Measurements from ENCODE around the gene IPO13. TPM values are rescaled to one million over a fixed set of nuclear protein-coding genes. Genes with fewer than 3 reads are reported as not detected.
A peak's percentile ranks its signal among the peaks of the same experiment; 100 is the strongest.

The IPO13 gene
- polyA plus RNA-seq, 4 donors, result 34.1 to 43.2 (median 38.5) TPM

DNA sequence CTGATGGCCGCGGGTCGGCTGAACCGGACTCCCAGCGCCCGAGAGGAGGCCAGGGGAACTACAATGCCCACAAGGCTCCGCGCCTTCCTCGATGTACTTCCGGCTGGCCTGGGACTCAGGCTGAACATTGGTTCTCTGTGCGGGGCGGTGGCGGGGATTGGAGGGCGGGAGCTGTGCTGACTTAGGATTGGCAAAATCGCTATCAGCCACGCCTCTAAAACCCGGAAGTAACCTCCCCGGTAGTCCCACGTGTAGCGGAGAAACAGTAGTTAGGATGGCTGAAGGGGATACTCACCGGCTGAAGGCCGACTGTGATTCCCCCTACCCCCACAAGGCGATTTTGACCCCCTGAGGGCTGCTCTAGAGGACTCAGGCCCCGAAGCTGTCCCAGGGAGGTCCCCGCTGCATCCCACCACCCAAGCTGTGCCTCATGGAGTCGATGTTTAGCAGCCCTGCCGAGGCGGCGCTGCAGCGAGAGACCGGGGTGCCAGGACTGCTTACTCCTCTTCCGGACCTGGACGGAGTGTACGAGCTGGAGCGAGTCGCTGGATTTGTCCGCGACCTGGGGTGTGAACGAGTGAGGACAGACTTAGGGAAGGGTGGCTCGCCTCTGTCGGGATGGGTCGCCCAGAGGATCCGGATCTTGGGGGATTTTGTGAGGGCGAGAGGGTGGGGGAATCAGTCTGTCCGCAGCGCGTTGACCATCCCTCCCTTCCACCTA lies 23.2 kb downstream of the IPO13 start, which contains the start of gene DPH2:
Gene DPH2, plus strand, starts transcription at position 265 of the 721 bp plus-strand sequence. Its CDS starts 166 bp downstream, at position 431.
- peak; percentile 86 to 93 (median 91) for DNase-seq (ENCODE audit: low read depth in 4 of 4, low spot score in 3 of 4)

DNA sequence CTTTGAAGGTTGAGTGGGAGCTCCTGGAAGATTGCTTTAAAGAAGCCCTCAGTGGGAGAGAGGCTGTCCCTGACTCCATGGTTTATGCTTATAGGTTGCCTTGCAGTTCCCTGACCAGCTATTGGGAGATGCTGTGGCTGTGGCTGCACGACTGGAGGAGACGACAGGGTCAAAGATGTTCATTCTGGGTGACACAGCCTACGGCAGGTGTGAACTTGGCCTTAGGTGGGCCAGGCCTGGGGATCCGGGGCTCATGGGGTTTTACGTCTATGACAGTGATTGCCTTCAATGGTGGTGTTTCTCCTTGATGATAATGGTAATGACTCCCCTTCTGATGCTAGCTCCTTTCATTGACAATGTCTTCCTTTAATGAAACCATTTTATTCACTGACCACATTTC lies 23.8 kb downstream of the IPO13 start:
- no peak for DNase-seq (ENCODE audit: low read depth in 4 of 4, low spot score in 3 of 4)

DNA sequence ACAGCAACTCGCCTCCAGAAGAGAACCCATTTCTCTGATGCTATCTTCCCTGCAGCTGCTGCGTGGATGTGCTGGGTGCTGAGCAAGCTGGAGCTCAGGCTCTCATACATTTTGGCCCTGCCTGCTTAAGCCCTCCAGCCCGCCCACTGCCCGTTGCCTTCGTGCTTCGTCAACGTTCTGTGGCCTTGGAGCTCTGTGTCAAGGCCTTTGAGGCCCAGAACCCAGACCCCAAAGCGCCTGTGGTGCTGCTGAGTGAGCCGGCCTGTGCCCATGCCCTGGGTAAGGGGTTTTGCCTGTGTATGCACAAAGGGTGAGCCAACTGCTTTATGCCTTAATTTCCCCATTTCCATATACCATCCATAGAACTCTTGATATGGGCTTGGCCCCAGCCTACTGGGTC lies 24.2 kb downstream of the IPO13 start:
- DNase-seq (ENCODE audit: low read depth in 4 of 4, low spot score in 3 of 4), result no peak

DNA sequence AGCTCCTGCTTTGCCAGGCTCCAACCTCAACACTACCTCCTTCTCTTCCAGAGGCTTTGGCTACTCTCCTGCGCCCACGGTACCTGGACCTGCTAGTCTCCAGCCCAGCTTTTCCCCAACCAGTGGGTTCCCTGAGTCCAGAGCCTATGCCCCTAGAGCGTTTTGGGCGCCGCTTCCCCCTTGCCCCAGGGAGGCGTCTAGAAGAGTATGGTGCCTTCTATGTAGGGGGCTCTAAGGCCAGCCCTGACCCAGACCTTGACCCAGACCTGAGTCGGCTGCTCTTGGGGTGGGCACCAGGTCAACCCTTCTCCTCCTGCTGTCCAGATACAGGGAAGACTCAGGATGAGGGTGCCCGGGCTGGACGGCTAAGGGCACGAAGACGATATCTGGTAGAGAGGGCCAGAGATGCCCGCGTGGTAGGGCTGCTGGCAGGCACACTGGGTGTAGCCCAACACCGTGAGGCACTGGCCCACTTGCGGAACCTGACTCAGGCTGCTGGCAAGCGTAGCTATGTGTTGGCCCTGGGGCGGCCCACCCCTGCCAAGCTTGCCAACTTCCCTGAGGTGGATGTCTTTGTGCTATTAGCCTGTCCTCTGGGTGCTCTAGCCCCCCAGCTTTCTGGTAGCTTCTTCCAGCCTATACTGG lies 24.7 kb downstream of the IPO13 start:
- DNase-seq (ENCODE audit: low read depth in 4 of 4, low spot score in 3 of 4), result no peak

DNA sequence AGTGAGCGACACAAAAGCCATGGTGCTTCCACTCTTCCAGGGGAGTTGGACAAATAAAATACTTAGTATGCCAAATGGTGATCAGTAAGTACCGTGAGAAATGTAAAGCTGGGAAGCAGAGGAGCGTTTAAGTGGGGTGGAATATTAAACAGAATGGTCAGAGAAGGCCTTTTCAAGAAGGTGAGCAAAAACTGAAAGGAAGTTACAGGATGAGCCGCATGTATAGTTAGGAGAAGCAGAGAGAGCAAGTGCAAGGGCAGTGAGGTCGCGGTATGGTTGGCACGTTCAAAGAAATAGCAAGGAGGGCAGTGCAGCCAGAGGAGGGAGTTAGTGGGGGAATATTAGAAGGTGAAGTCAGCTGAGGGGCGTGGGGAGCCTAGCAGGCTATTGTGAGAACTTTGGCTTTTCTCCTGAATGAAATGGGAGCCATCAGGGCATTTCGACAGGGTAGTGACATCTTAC lies 27.3 kb downstream of the IPO13 start:
- DNase-seq (ENCODE audit: low read depth in 4 of 4, low spot score in 3 of 4), result no peak

DNA sequence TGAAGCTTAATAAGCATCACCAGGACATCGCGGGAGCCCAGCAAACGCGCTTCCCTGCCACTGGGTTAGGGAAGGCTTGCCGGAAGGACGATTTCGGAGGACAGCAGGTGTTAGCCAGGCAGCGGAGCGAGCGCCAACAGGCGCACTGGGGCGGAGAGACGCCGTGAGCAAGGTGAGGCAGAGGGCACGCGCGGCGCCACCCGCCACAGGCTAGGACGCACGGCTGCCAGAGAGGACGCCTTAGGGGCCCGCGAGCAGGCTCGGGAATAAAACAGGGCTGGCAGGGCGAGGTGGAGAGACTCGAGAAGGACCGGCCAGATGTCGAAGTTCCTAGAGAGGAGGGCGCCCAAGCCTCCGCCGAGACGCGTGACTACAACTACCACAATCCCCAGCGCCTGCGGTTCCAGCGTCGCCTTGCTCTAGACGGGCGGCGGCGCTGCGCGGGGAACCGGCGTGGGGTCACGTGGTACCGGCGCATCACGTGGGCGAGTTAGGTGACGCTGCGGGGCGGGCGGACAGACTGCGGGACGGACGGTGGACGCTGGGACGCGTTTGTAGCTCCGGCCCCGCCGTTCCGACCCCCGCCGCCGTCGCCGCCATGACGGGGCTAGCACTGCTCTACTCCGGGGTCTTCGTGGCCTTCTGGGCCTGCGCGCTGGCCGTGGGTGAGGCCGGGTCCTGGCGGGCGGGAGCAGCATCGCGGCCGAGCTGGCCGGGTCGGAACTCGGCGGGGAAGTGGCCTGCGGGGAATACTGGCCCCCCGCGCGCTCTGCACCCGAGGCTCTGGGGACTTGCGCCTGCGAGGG lies 27.9 kb downstream of the IPO13 start, which contains the start of gene ATP6V0B:
Gene ATP6V0B, plus strand, starts transcription at position 518 of the 806 bp plus-strand sequence. Its CDS starts 81 bp downstream, at position 599.
- DNase-seq (ENCODE audit: low read depth in 4 of 4, low spot score in 3 of 4), result peak; percentile 84 to 91 (median 86)

DNA sequence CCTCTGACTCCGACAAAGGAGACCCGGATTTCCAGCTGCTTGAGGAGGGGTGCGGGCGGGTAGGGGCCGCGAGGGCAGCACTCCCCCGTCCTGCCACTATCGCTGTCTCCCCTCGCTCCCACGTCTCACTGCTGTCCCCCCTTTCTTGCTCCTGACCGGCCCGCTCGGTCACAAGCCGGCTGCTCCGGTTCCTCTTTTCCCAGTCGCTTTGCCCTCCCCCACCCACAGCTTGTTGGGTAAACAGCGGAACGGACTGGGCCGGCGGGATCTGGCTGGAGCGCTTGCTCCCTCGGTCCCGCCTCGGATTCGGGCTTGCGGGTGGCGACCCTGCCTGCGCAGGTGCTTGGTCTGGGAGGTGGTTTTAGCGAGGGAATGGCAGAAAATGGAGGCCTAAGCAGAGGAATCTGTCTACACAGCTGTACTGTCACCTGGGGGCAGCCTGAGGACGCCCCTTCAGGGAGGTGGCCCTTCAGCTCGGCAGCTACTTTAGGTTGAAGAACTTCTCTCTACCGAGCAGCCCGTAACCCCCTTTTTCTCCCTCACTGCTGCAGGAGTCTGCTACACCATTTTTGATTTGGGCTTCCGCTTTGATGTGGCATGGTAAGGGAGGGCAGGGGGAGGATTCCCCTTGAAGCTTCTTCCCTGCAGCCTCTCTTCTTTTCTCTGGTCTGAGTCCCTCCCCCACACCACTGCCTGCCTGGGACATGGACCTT lies 28.7 kb downstream of the IPO13 start:
- DNase-seq (ENCODE audit: low read depth in 4 of 4, low spot score in 3 of 4), result no peak

DNA sequence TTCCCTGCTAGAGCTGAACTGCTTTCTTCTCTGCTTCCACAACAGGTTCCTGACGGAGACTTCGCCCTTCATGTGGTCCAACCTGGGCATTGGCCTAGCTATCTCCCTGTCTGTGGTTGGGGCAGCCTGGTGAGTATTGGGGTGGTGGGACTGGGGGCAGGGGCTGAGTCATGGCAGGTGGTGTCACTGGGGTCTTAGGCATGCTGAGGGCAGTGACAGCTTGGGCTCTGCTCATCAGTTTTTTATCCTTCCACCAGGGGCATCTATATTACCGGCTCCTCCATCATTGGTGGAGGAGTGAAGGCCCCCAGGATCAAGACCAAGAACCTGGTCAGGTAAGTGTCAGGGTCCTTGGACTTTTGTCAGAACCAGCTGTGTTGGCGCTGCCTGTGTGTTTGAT lies 29.3 kb downstream of the IPO13 start:
- DNase-seq (ENCODE audit: low read depth in 4 of 4, low spot score in 3 of 4), result no peak

DNA sequence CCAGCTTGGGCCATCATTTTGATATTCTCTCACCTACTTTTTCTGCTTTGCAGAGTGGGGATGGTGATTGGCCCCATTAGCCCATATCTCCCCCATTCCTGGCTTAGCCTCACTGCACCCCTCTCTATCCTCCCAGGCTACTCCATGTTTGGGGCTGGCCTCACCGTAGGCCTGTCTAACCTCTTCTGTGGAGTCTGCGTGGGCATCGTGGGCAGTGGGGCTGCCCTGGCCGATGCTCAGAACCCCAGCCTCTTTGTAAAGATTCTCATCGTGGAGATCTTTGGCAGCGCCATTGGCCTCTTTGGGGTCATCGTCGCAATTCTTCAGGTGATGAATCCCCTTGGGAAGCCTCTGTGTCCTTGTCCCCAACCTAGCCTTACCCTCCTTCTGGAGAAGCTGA lies 30.1 kb downstream of the IPO13 start:
- DNase-seq (ENCODE audit: low read depth in 4 of 4, low spot score in 3 of 4), result no peak

DNA sequence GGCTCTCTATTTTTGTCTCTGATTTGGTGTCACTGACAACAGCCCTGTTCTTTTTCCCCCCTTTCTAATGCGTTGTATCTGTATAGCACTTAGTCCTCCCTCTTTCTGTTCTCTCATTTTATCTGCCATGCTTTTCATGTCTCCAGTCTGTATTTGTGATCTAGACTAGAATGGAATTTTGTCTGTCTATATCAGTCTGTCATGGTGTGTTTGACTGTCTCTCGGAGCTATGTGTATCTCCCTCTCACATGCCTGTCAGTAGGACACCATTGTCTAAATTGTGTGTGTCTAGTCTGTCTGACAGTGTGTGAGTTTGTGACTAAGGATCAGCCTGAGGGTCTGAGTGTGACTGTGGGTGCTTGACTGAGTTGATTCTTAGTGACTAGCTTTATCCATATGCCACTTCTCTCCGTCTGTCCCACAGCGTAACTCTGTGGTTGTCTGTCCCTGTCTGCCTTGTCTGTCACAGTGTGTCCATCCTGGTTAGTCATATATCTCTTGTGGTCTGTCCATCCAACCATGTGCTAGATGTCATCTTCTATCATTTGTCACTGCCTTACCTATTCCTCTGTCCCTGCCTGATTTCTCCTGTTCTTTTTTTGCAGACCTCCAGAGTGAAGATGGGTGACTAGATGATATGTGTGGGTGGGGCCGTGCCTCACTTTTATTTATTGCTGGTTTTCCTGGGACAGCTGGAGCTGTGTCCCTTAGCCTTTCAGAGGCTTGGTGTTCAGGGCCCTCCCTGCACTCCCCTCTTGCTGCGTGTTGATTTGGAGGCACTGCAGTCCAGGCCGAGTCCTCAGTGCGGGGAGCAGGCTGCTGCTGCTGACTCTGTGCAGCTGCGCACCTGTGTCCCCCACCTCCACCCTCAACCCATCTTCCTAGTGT lies 30.9 kb downstream of the IPO13 start:
- DNase-seq (ENCODE audit: low read depth in 4 of 4, low spot score in 3 of 4), result no peak

DNA sequence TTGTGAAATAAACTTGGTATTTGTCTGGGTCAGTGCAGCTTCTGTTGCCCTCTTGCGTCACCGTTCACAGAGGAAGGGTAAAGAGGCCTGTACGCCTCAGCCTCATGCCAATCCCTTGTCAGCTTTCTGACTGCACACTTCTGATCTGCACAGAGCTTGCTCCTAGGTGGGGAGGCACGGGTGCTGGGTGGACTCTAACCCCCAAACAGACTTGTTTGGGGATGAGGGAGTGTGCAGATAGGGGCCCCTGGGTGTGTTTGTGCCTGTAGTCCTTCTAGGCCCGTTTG lies 31.5 kb downstream of the IPO13 start:
- no peak for DNase-seq (ENCODE audit: low read depth in 4 of 4, low spot score in 3 of 4)

DNA sequence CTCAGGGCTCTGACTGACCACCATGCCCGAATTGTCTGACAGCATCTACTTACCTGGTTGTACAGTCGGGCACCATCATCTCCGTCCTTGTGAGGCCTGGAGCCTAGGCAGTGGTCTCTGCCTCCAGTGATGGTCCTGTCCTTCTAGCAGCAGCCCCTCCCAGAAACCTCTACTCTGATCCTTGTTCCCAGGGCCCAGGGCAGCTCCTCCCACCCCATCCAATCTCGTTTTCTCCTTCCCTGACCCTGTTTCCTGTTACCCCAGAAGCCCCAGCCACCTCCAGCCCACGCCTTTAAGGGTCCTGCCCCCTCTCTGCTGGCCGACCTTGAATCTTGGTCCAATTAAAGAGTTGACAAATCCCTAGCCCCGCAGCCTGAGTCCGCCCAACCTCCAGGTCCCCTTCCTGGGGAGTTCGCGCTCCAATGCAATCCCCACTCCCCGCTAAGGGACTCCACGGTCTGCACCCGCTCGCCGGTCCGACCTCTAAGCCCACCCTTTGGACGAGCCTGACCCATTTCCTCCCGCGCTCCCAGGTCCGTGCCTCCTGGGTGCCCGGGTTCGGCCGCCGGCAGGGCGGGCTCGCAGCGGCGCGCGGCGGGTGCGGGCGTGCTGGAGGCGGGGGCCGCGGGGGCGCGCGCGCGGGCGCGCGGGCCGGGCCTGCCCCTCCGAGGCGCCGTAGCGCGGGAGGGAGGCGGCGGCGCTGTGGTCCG lies 32.0 kb downstream of the IPO13 start, which contains the start of gene B4GALT2:
Gene B4GALT2, plus strand, starts transcription at position 660 of the 710 bp plus-strand sequence. CDS start 1,951 bp downstream, outside the sequence.
- DNase-seq (ENCODE audit: low read depth in 4 of 4, low spot score in 3 of 4), result no peak

DNA sequence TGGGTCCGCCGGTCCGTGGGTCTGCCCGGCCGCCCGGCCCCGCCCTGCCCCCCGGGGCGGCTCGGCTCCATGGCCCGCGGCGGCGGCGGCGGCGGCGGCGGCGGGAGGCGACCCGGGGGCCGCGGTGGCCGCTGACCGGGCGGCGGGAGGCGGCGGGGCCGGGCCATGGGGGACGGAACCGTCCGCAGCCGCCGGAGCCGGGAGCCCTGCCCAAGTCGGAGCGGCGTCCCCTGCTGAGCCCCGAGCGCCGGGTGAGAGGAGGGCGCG lies 32.4 kb downstream of the IPO13 start:
- no peak for DNase-seq (ENCODE audit: low read depth in 4 of 4, low spot score in 3 of 4)

DNA sequence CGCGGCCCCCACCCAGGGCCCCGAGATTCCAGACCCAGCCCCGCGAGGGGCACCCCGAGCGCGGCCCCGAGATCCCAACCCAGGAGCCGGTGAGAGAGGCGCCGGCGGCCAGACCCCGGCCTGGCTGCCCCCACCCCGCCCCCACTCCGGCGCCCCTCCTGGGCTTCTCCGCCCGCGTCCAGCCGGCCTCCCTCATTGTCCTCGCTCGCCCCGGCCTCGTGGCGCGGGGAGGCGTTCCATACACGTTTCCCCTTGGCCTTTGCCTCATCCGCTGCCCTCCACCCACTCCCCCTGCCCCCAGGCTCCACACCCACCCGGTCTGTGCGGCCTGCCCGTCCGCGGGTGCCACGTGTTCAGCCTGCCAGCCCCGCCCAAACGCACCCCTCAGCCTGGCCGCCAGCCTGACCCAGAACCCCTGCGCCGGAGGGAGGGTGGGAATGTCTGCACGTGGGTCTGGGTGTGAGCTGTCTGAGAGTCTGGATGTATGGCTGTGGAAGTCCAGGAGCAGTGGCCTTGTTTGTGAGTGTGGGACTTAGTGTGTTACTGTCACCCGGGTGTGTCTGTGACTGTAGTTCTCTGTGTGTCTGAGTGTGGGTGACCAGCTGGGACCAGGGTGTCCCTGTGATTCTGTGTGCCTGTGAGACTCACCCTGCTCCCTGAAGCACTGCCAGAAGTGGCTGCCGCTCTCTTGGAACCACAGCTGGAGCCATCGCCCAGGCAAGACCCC lies 32.9 kb downstream of the IPO13 start:
- no peak for DNase-seq (ENCODE audit: low read depth in 4 of 4, low spot score in 3 of 4)

DNA sequence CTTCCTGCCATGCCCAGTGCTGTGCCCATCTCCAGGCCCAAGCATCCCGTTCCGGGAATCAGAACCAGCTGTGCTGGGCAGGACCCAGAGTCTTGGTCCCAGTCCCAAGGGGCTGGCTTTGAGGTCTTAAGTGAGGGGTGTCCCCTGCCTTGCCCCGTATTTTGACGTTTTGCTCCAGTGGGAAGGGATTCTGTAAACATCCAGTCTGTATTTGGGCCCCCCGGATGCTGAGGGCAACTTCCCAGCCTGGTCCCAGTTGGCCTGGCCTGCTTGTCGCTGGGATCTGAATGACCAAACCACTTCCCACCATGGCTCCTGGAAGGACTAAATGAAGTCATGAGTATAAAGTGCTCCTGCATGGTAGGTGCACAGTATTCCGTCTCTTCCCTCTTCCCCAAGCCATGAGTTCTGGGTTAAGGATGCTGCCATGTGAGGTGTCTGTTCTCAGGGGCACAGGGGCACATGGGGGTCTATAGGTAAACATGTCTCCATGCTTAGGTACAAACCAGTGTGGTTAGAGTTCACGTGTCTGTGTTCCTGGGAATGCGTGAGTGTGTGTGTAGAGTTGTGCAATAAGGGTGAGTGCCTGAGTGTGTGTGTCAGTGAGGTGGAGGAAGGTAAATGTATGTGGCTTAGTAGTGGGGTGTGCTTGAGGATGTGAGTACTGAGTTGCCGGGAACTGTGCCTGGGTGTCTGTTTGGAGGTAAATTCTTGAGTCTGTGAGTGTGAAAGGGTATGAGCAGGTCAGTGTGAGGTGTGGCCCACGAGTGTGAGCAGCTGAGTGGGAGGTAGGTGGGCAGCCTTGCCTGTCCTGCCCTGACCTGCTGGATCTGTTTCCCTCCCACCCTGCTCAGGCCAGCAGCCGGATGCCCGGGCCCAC lies 33.7 kb downstream of the IPO13 start:
- DNase-seq (ENCODE audit: low read depth in 4 of 4, low spot score in 3 of 4), result no peak

DNA sequence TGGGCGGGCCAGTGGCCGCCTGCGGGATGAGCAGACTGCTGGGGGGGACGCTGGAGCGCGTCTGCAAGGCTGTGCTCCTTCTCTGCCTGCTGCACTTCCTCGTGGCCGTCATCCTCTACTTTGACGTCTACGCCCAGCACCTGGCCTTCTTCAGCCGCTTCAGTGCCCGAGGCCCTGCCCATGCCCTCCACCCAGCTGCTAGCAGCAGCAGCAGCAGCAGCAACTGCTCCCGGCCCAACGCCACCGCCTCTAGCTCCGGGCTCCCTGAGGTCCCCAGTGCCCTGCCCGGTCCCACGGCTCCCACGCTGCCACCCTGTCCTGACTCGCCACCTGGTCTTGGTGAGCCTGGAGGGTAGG lies 34.4 kb downstream of the IPO13 start:
- DNase-seq (ENCODE audit: low read depth in 4 of 4, low spot score in 3 of 4), result no peak

DNA sequence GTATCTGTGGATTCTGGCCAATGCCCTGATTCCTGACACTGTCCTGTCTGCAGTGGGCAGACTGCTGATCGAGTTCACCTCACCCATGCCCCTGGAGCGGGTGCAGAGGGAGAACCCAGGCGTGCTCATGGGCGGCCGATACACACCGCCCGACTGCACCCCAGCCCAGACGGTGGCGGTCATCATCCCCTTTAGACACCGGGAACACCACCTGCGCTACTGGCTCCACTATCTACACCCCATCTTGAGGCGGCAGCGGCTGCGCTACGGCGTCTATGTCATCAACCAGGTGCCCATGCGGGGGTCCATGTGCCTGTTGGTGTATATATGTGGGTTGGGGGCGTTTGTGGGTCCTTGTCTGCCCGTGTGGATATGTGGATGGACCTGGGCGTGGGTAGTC lies 34.9 kb downstream of the IPO13 start:
- no peak for DNase-seq (ENCODE audit: low read depth in 4 of 4, low spot score in 3 of 4)

DNA sequence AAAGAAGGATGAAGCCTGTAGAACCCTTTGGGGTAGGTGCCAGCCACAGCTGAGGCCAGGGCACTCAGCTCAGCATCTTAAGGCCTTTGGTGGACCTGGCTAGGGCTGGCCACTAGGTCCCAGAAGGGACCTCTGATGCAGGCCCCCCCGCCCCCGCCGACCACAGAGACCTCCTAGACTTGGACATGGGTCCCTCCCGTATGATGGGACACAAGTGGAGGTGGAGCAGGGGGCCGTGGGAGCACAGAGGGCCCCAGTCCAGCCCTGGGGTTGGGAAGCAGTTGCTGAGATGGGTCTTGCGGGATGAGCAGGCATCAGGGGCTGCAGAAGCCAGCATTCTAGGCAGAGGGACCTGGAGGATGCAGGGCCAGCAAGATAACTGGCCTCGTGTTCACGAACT lies 35.5 kb downstream of the IPO13 start:
- DNase-seq (ENCODE audit: low read depth in 4 of 4, low spot score in 3 of 4), result no peak

Data from right renal pelvis (tissue), 4 donors.